C4-2B (cell line): ENCODE data around the gene SMAD4.

Experiments
- H3K27ac ChIP-seq: fragments of 450-650 bp; 2 replicates; pipeline ENCODE4 v1.5.1; 2017
- ZFX ChIP-seq: fragments of 450-650 bp; IDR thresholded peaks from 2 replicates; pipeline ENCODE4 v1.6.1; 2017
- TF ChIP-seq, protein P1 (sequence below): fragments of 450-650 bp; conservative IDR thresholded peaks from 2 replicates; pipeline ENCODE4 v1.5.1; 2017; ENCODE audit warnings: mild to moderate bottlenecking

SMAD4 gene

DNA sequence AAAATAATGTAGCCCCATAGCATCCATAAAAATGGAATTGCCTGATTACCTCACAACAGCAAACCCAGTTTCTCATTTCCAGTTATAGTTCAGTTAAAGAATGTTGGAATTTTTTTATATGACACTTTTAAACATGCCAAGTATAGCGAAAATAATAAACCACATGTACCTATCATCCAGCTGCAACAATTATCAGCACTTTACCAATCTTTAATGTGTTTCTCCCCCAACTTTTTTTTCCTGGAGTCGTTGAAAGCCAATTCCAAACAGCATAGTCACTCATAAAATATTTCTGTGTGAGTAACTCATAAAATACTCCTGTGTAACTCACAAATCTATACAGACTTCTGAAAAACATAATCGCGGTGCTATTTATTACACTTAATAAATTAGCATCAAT lies 38.1 kb downstream of the SMAD4 start:
- TF ChIP-seq, protein P1, sequence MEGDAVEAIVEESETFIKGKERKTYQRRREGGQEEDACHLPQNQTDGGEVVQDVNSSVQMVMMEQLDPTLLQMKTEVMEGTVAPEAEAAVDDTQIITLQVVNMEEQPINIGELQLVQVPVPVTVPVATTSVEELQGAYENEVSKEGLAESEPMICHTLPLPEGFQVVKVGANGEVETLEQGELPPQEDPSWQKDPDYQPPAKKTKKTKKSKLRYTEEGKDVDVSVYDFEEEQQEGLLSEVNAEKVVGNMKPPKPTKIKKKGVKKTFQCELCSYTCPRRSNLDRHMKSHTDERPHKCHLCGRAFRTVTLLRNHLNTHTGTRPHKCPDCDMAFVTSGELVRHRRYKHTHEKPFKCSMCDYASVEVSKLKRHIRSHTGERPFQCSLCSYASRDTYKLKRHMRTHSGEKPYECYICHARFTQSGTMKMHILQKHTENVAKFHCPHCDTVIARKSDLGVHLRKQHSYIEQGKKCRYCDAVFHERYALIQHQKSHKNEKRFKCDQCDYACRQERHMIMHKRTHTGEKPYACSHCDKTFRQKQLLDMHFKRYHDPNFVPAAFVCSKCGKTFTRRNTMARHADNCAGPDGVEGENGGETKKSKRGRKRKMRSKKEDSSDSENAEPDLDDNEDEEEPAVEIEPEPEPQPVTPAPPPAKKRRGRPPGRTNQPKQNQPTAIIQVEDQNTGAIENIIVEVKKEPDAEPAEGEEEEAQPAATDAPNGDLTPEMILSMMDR: no peak
- no peak for TF ChIP-seq ZFX
- no peak overlapping the region for H3K27ac ChIP-seq

DNA sequence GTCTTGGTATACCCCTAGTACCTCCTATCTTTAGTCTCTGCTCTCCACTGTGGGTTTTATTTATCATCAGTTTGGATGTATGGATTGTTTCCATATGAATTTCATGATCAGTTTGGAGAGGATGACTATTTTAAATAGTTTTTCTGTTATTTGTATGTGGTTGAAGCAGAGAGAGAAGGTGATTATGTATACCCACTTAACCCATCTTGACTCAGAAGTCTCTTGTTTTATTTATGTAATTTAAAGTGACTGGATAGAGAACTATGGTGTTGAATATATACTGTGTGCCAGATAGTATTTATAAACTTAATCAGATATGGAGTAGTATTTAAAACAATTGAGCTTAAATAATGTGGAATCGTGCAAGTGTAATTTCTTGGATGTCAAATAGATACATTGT lies 39.9 kb downstream of the SMAD4 start:
- TF ChIP-seq ZFX: no peak
- TF ChIP-seq, protein P1: no peak
- H3K27ac ChIP-seq: no peak overlapping the region

DNA sequence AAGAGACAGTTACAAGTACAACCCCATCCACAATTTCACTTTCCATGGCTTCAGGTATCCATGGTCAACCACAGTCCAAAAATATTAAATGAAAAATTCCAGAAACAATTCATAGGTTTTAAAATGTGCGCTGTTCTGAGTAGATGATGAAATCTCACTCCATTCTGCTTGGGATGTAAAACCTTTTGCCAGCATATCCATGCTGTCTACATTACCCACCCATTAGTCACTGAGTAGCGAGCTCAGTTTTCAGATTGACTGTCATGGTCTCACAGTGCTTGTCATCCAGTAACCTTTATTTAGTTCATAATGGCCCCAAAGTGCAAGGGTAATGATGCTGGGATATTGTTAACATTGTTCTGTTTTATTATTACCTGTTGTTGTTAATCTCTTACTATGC lies 40.5 kb downstream of the SMAD4 start:
- H3K27ac ChIP-seq: no peak overlapping the region
- TF ChIP-seq ZFX: no peak
- TF ChIP-seq, protein P1: no peak

DNA sequence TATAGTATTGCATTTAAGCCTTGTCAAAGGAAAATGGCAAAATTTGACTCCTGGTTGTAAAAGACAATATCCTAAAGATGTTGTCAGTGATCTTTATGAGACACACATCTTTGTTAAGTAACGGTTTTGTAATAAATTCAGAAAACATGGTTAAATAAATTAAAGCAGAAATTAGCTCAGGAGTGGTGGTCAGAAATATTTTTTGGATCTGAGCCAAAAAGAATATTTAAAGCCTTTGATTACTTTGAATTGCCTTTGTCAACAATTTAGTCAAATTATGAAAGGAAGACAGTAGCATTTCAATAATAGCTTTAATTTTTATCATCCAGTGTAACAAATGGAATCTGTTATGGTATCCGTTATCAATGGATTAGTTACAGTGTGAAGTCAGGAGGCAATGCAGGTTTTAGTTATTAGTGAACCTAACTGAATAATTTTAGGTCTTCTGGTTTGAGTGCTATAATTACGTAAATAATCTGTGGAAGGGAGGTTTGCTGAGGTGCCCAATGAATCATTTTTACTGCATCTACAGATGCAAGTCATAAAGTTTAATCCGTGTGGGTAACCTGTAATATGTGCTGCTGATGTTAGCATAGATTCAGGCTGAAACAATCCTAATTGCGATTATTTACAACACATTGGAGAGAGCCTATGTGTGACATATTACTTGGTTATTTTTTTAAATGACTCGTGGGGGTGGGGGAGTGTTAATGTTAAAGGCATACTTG lies 42.7 kb downstream of the SMAD4 start:
- TF ChIP-seq, protein P1: no peak
- no peak for TF ChIP-seq ZFX
- H3K27ac ChIP-seq: no peak overlapping the region

DNA sequence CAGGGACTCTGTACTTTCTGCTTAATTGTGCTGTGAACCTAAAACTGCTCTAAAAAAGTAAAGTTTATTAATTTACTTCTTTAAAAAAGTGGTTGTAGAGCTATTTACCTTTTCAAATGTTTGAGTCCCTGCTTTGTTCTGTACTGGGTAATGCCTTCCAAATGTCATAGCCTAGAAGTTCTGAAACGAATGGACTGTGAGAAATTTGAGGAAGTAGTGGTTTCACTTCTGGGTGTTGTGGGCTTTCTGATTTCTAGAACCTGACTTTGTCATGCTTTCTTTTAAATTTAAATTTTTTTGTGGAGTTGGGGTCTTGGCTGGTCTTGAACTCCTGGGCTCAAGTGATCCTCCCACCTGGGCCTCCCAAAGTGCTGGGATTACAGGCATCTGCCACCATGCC lies 44.6 kb downstream of the SMAD4 start:
- no peak overlapping the region for H3K27ac ChIP-seq
- TF ChIP-seq ZFX: no peak
- TF ChIP-seq, protein P1: no peak

DNA sequence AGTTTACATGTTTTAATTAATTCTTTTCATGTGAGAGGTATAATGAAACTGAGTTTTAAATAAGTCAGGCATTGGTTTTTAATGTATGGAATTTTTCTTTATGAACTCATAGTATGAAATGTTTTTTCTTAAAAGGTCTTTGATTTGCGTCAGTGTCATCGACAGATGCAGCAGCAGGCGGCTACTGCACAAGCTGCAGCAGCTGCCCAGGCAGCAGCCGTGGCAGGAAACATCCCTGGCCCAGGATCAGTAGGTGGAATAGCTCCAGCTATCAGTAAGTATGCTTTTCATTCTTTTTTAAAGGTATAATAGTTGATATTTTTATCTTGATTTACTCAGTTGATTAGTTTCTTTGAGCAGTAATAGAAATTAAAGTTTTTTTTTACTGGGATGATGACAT lies 46.5 kb downstream of the SMAD4 start:
- no peak for TF ChIP-seq ZFX
- TF ChIP-seq, protein P1: no peak
- H3K27ac ChIP-seq: no peak overlapping the region

DNA sequence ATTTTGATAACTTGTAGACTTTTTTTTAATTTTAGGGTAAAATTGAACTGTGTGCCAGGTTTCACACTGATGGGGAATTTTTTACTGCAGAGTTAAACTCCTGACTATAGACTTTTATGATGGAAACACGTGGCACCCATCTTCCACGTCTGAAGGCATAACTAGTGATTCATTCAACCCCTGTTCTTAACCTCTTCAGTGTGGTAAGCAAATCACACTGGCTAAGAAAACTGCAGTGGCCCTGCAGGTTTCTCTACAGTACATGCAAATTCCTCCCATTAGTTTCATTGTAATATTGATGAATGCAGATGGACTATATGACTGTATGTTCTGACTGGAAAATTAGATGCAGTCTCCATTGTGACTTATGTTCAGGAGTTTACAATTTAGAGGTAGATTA lies 47.2 kb downstream of the SMAD4 start:
- TF ChIP-seq ZFX: no peak
- TF ChIP-seq, protein P1: no peak
- H3K27ac ChIP-seq: no peak overlapping the region
